Measurements from ENCODE around the gene CCNL1. TPM values are rescaled to one million over a fixed set of nuclear protein-coding genes. Genes with fewer than 3 reads are reported as not detected.

Gene CCNL1
- total and polyA plus RNA-seq, 2 experiments from 2014 or later, result 125 to 300 TPM

- Histone ChIP-seq H3K9me3 (ENCODE audit: low read depth) (no peaks in the 10 kb centered on the region), H3K27ac (no peak overlapping the region), H3K9me2 (replicated peaks; ENCODE audit: insufficient read depth) (no peaks in the 10 kb centered on the region), H3K79me2 (peaks cover 20% of the 10 kb centered on the region), H3K4me1 (ENCODE audit: insufficient read depth) (peaks cover 12% of the 10 kb centered on the region), H3K36me3 (replicated peaks; ENCODE audit: insufficient read depth, low read depth) (no peaks in the 10 kb centered on the region), H3K4me3 (no peak overlapping the region), H3K27me3 (no peaks in the 10 kb centered on the region), H3K4me2 (no peak overlapping the region), H2AFZ (no peak overlapping the region), H4K20me1 (ENCODE audit: insufficient read depth, poor library complexity, severe bottlenecking) (no peaks in the 10 kb centered on the region)
- no peak for DNase-seq (ENCODE audit: low spot score)
- TF ChIP-seq EZH2phosphoT487 (IDR thresholded peaks at IDR 0.05; ENCODE audit: low read depth, severe bottlenecking, unreplicated experiment) (no peak), EZH2 (IDR thresholded peaks at IDR 0.05; ENCODE audit: borderline replicate concordance) (no peak)
- TF ChIP-seq, protein P1, sequence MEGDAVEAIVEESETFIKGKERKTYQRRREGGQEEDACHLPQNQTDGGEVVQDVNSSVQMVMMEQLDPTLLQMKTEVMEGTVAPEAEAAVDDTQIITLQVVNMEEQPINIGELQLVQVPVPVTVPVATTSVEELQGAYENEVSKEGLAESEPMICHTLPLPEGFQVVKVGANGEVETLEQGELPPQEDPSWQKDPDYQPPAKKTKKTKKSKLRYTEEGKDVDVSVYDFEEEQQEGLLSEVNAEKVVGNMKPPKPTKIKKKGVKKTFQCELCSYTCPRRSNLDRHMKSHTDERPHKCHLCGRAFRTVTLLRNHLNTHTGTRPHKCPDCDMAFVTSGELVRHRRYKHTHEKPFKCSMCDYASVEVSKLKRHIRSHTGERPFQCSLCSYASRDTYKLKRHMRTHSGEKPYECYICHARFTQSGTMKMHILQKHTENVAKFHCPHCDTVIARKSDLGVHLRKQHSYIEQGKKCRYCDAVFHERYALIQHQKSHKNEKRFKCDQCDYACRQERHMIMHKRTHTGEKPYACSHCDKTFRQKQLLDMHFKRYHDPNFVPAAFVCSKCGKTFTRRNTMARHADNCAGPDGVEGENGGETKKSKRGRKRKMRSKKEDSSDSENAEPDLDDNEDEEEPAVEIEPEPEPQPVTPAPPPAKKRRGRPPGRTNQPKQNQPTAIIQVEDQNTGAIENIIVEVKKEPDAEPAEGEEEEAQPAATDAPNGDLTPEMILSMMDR (IDR thresholded peaks at IDR 0.05; ENCODE audit: poor library complexity), result no peak
- WGBS (ENCODE audit: low lambda C conversion rate, missing lambda C conversion rate), result 85% methylated on average over 4 of the region's 4 CpGs
Measured at GRCh38 chr3:157172746-157173145, 12.8 kb upstream of the CCNL1 start.

DNA sequence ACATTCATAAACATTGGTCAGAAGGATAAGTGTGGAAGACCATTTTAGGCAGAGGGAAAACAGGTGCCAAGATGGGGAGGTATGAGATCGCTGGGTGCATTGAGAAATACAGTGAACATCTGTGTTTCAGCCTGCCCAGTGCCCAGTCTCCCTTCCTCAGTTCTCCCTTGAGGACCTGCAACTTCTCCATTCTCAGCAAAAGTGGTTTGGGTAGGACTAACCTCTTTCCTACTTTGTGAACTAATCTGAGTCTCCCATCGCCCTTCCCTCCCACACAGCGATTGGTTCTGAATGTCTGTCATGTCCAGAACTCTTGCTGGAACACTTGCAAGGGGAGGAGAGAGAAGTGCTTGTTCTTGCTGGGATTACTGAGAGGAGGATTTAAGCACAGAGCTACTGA is 10.9 kb upstream of the CCNL1 start:
- no peak overlapping the region for H3K4me2 ChIP-seq
- no peaks in the 10 kb centered on the region for H3K36me3 ChIP-seq (replicated peaks; ENCODE audit: insufficient read depth, low read depth)
- H2AFZ ChIP-seq, result no peak overlapping the region
- no peak overlapping the region for H3K27ac ChIP-seq
- no peak for TF ChIP-seq EZH2phosphoT487 (IDR thresholded peaks at IDR 0.05; ENCODE audit: low read depth, severe bottlenecking, unreplicated experiment)
- TF ChIP-seq EZH2 (IDR thresholded peaks at IDR 0.05; ENCODE audit: borderline replicate concordance), result no peak
- TF ChIP-seq, protein P1 (IDR thresholded peaks at IDR 0.05; ENCODE audit: poor library complexity), result no peak
- H3K9me2 ChIP-seq (replicated peaks; ENCODE audit: insufficient read depth), result no peaks in the 10 kb centered on the region
- DNase-seq (ENCODE audit: low spot score), result no peak
- no peaks in the 10 kb centered on the region for H3K9me3 ChIP-seq (ENCODE audit: low read depth)
- 90% methylated on average over 3 of the region's 3 CpGs for WGBS (ENCODE audit: low lambda C conversion rate, missing lambda C conversion rate)
- H3K4me3 ChIP-seq, result no peak overlapping the region
- H4K20me1 ChIP-seq (ENCODE audit: insufficient read depth, poor library complexity, severe bottlenecking), result no peaks in the 10 kb centered on the region
- peaks cover 1% of the 10 kb centered on the region for H3K79me2 ChIP-seq
- peaks cover 8% of the 10 kb centered on the region for H3K4me1 ChIP-seq (ENCODE audit: insufficient read depth)
- H3K27me3 ChIP-seq, result no peaks in the 10 kb centered on the region

GRCh38 chr3:157167371-157168042 is 7.6 kb upstream of the CCNL1 start:
- no peaks in the 10 kb centered on the region for H3K36me3 ChIP-seq (replicated peaks; ENCODE audit: insufficient read depth, low read depth)
- no peak overlapping the region for H2AFZ ChIP-seq
- no peaks in the 10 kb centered on the region for H3K79me2 ChIP-seq
- no peak for DNase-seq (ENCODE audit: low spot score)
- peak overlapping the region; percentile 64 for H3K27ac ChIP-seq
- no peaks in the 10 kb centered on the region for H3K9me2 ChIP-seq (replicated peaks; ENCODE audit: insufficient read depth)
- no peaks in the 10 kb centered on the region for H3K27me3 ChIP-seq
- no peaks in the 10 kb centered on the region for H4K20me1 ChIP-seq (ENCODE audit: insufficient read depth, poor library complexity, severe bottlenecking)
- no peak overlapping the region for H3K4me3 ChIP-seq
- peaks cover 3% of the 10 kb centered on the region for H3K4me1 ChIP-seq (ENCODE audit: insufficient read depth)
- TF ChIP-seq, protein P1 (IDR thresholded peaks at IDR 0.05; ENCODE audit: poor library complexity), result no peak
- TF ChIP-seq EZH2 (IDR thresholded peaks at IDR 0.05; ENCODE audit: borderline replicate concordance), result no peak
- TF ChIP-seq EZH2phosphoT487 (IDR thresholded peaks at IDR 0.05; ENCODE audit: low read depth, severe bottlenecking, unreplicated experiment), result no peak
- 87% methylated on average over 5 of the region's 5 CpGs for WGBS (ENCODE audit: low lambda C conversion rate, missing lambda C conversion rate)
- H3K4me2 ChIP-seq, result no peak overlapping the region
- H3K9me3 ChIP-seq (ENCODE audit: low read depth), result no peaks in the 10 kb centered on the region

Measured in hepatocyte (in vitro differentiated cells).